Body of pancreas (tissue), 4 donors: ENCODE results near the gene PCSK4. TPM values are rescaled to one million over a fixed set of nuclear protein-coding genes. Genes with fewer than 3 reads are reported as not detected.

Experiments
- ATAC-seq: fragments of 150-250 bp; one replicate; pipeline ENCODE4 v1.9.1; 2016
- DNase-seq, 4 donors: peaks; one replicate each; pipeline ENCODE4 v3.0.0-alpha.2; 2019
- H3K27ac ChIP-seq, 4 donors: fragments of 200-600 bp; sonication (generic); 1 replicate in 3 of 4; 2 replicates in 1 of 4; pipeline versions ENCODE4 v1.5.1 to v1.6.1; 2016 to 2019; ENCODE audit warnings: mild to moderate bottlenecking in 1 of 4, mixed read lengths in 1 of 4, moderate library complexity in 1 of 4
- H3K27me3 ChIP-seq, 2 donors: fragments of 200-600 bp; sonication (generic); one replicate each; pipeline ENCODE4 v1.6.0; 2016; ENCODE audit warnings: mild to moderate bottlenecking in 1 of 2
- H3K36me3 ChIP-seq, 2 donors: fragments of 200-600 bp; sonication (generic); replicated peaks in 1 of 2; 2 replicates each; pipeline ENCODE4 v1.5.1; 2016; ENCODE audit warnings: low read depth in 2 of 2; ENCODE audit not compliant: insufficient read depth in 1 of 2
- H3K4me1 ChIP-seq: fragments of 200-600 bp; sonication (generic); one replicate; pipeline ENCODE4 v1.6.0; 2016
- H3K4me3 ChIP-seq, 2 donors: fragments of 200-600 bp; sonication (generic); 1 replicate in 1 of 2; 2 replicates in 1 of 2; pipeline ENCODE4 v1.5.1; 2016 to 2019
- H3K9me3 ChIP-seq, 3 donors: fragments of 200-600 bp; sonication (generic); 1 replicate in 2 of 3; 2 replicates in 1 of 3; pipeline ENCODE4 v1.5.1; 2016
- CTCF ChIP-seq, 7 experiments: fragments of 450-650 bp in 4 of 7; fragments of 200-600 bp in 3 of 7; sonication (generic) in 3 of 7; IDR thresholded peaks; one replicate each; pipeline ENCODE4 v1.5.1; 2016 to 2019; ENCODE audit warnings: antibody characterized with exemption in 7 of 7
- POLR2A ChIP-seq, 3 donors: fragments of 450-650 bp; IDR thresholded peaks; one replicate each; pipeline ENCODE4 v1.6.1; 2016; ENCODE audit warnings: antibody characterized with exemption in 3 of 3, mild to moderate bottlenecking in 2 of 3
- WGBS, 2 donors: methylation state at CpG; one replicate each; pipeline ENCODE4 v1.1.5; 2017; 5-methylcytosine and 5-hydroxymethylcytosine counted together
- intact Hi-C: fragments of 100-400 bp; cut with DNase I; formaldehyde crosslinking; loops from one replicate; pipeline ENCODE4 v1.15.1; 2023
- total RNA-seq, 2 donors: library from RNA; depleted of rRNA; stranded (reverse); fragments of >200 nt; gene quantifications; one replicate each; pipeline ENCODE4 v1.1.0, GENCODE V29; 2016

The PCSK4 gene
- total RNA-seq, 2 donors from 2014 or later: 5.2 to 10.9 TPM

DNA sequence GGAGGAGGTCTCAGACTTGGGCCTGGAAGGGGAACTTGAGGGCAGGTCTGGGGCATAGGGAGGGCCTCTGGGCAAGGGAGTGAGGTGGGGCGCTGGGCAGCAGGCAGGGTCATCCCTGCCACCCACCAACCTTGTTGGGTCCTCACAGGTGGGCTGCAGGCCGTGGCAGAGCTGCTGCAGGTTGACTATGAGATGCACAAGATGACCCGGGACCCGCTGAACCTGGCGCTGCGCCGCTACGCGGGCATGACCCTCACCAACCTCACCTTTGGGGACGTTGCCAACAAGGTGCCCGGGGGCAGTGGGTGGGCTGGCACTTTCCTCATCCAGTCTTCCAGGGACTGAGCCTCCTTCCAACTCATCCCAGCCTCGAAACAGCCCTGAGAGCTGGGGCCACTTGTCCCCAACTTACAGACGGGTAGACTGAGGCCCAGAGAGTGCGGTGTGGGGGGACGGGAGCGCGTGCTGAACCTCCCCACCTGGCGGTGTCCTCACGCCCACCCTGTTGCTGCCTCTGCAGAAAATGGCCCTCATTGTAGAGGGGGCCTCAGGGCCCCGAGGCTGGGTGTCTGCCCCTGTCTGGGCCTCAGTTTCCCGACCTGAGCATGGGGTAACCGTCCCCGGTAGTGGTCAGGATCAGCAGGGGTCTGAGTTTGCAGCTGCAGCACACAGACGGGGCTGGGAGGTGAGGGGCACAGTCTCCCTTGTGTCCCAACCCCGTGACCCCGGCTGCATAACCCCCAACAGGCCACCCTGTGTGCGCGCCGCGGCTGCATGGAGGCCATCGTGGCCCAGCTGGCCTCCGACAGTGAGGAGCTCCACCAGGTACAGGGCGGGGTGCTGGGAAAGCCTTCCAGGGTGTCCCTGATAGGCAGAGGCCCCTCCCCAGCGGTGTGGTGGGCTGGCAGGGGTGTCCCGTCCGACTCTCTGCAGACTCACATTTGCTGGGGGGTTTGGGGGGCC is 29.8 kb downstream of the PCSK4 start:
- no peaks in the 10 kb centered on the region for H3K36me3 ChIP-seq
- DNase-seq (no peak), ATAC-seq (no peak)
- peaks cover 24% of the 10 kb centered on the region for H3K4me1 ChIP-seq
- H3K27ac ChIP-seq: no peak overlapping the region
- 88 to 89% methylated on average over 9 to 27 of the region's 36 CpGs for WGBS, 2 donors
- intact Hi-C loops: no loop called here
- no peak overlapping the region for H3K4me3 ChIP-seq
- peaks cover 0 to 26% of the 10 kb centered on the region in 2 donors for H3K27me3 ChIP-seq
- no peaks in the 10 kb centered on the region for H3K9me3 ChIP-seq
- no peak for TF ChIP-seq CTCF (IDR thresholded peaks at IDR 0.05)
- no peak for TF ChIP-seq POLR2A (IDR thresholded peaks at IDR 0.05)

DNA sequence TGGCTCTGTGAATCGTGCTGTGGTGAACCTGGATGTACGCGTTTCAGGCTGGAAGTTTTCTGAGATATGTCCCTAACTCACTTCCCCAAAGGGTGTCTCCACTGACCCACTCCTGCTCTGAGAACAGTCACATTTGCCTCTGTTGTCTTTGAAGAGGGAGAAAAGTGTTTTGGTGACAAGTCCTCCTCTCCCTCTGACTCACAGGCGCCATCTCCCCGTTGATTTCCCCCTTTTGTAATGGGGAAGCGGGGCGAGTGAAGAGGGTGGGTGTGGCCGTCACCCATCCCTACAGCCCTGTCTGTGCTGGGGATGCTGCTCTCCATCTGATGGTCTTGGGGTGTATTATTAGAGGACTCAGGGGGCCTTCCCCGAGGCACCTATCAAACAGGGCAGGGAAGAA is 30.7 kb downstream of the PCSK4 start:
- ATAC-seq (no peak), DNase-seq (no peak)
- Histone ChIP-seq H3K4me1 (peaks cover 26% of the 10 kb centered on the region), H3K36me3 (no peaks in the 10 kb centered on the region), H3K27ac (no peak overlapping the region), H3K9me3 (no peaks in the 10 kb centered on the region), H3K4me3 (no peak overlapping the region), H3K27me3 (peaks cover 0 to 26% of the 10 kb centered on the region in 2 donors)
- WGBS, 2 donors: 72 to 86% methylated on average over 9 of the region's 9 CpGs
- no peak for TF ChIP-seq CTCF (IDR thresholded peaks at IDR 0.05)
- TF ChIP-seq POLR2A (IDR thresholded peaks at IDR 0.05): no peak
- intact Hi-C loops: no loop called here

- TF ChIP-seq POLR2A (IDR thresholded peaks at IDR 0.05) (no peak), CTCF (IDR thresholded peaks at IDR 0.05) (no peak)
- H3K4me3 ChIP-seq: no peak overlapping the region
- WGBS, 2 donors: 74 to 75% methylated on average over 5 to 14 of the region's 16 CpGs
- H3K36me3 ChIP-seq: no peaks in the 10 kb centered on the region
- intact Hi-C loops: no loop called here
- peaks cover 38% of the 10 kb centered on the region for H3K4me1 ChIP-seq
- peaks cover 0 to 34% of the 10 kb centered on the region in 2 donors for H3K27me3 ChIP-seq
- no peak overlapping the region for H3K27ac ChIP-seq
- no peaks in the 10 kb centered on the region for H3K9me3 ChIP-seq
- DNase-seq: no peak
- ATAC-seq: no peak
These were observed 32.3 kb downstream of the PCSK4 start for GRCh38 chr19:1457892-1458291.

DNA sequence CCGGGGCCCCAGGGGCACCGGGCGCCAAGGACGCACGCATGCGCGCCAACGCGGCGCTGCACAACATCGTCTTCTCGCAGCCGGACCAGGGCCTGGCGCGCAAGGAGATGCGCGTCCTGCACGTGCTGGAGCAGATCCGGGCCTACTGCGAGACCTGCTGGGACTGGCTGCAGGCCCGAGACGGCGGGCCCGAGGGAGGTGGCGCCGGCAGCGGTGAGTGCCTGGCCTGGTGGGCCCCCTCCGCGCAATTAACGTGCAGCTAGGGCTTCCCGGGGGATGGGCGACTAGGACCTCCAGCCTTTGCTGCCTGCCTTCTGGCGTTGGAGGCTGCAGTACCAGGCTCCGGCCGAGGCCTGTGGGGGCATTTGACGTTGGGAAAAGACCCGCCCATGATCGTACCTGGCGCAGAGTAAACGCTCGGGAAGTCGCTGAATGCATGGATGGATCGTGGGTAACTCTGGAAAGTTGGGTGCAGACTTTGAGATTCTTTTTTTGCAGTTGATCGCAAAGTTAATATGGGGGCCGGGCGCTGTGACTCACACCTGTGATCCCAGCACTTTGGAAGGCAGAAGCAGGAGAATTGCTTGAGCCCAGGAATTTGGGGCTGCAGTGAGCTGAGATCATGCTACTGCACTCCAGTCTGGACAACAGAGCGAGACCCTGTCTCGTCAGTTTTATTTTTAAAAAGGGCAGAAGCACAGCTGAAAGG is 33.0 kb downstream of the PCSK4 start:
- ATAC-seq (no peak), DNase-seq (no peak)
- Histone ChIP-seq H3K9me3 (no peaks in the 10 kb centered on the region), H3K27ac (no peak overlapping the region), H3K27me3 (peaks cover 0 to 41% of the 10 kb centered on the region in 2 donors), H3K4me3 (no peak overlapping the region), H3K36me3 (no peaks in the 10 kb centered on the region), H3K4me1 (peaks cover 43% of the 10 kb centered on the region)
- TF ChIP-seq CTCF (IDR thresholded peaks at IDR 0.05): no peak
- TF ChIP-seq POLR2A (IDR thresholded peaks at IDR 0.05): no peak
- intact Hi-C loops: no loop called here
- WGBS, 2 donors: 9 to 46% methylated on average over 11 to 48 of the region's 48 CpGs
